Transverse colon (tissue), 4 donors: ENCODE results near the gene SPNS3. TPM values are rescaled to one million over a fixed set of nuclear protein-coding genes. Genes with fewer than 3 reads are reported as not detected.

ENCODE experiments used
- DNase-seq: peaks from one replicate; pipeline ENCODE4 v3.0.0-alpha.2; 2019
- H3K27ac ChIP-seq, 4 donors: fragments of 200-600 bp; sonication (generic); 2 replicates each; pipeline ENCODE4 v1.5.1; 2016 to 2018; ENCODE audit warnings: inconsistent platforms in 4 of 4
- H3K27me3 ChIP-seq: fragments of 200-600 bp; sonication (generic); 2 replicates; pipeline ENCODE4 v1.5.1; 2017; ENCODE audit warnings: inconsistent platforms
- H3K36me3 ChIP-seq, 4 donors: fragments of 200-600 bp; sonication (generic); 2 replicates each; pipeline ENCODE4 v1.5.1; 2017 to 2019; ENCODE audit warnings: inconsistent platforms in 4 of 4
- H3K4me1 ChIP-seq, 4 donors: fragments of 200-600 bp; sonication (generic); 2 replicates each; pipeline ENCODE4 v1.5.1; 2017 to 2020; ENCODE audit warnings: inconsistent platforms in 4 of 4
- H3K4me3 ChIP-seq, 4 donors: fragments of 200-600 bp; sonication (generic); 1 replicate in 1 of 4; 2 replicates in 3 of 4; pipeline versions ENCODE4 v1.5.1 to v1.6.1; 2017 to 2019; ENCODE audit warnings: inconsistent platforms in 4 of 4
- H3K9me3 ChIP-seq, 2 donors: fragments of 200-600 bp; sonication (generic); 2 replicates each; pipeline ENCODE4 v1.5.1; 2017 to 2019; ENCODE audit warnings: inconsistent platforms in 2 of 2
- EP300 ChIP-seq: sonication (generic); formaldehyde crosslinking; IDR thresholded peaks from one replicate; pipeline ENCODE4 v1.6.1; 2017; ENCODE audit warnings: antibody characterized with exemption, low read depth
- POLR2A ChIP-seq: fragments of 450-650 bp; IDR thresholded peaks from one replicate; pipeline ENCODE4 v1.6.1; 2016; ENCODE audit warnings: antibody characterized with exemption, mild to moderate bottlenecking, moderate library complexity
- POLR2AphosphoS5 ChIP-seq, 3 donors: sonication (generic); formaldehyde crosslinking; IDR thresholded peaks; one replicate each; pipeline ENCODE4 v1.6.1; 2016; ENCODE audit warnings: antibody characterized with exemption in 3 of 3
- WGBS, 2 donors: methylation state at CpG; one replicate each; pipeline ENCODE4 v1.1.5; 2018; ENCODE audit warnings: low coverage in 1 of 2; 5-methylcytosine and 5-hydroxymethylcytosine counted together
- in situ Hi-C, 4 donors: fragments of 200-750 bp; cut with MboI; loops; one replicate each; pipeline versions ENCODE4 v1.15.0 to v1.15.1; 2017; ENCODE audit warnings: low sequenced_read_pairs in 3 of 4, low pct_ligation_motif_present in 1 of 4, low pct_unique_long_range_greater_than_20kb in 1 of 4
- intact Hi-C: fragments of 100-400 bp; cut with DNase I; formaldehyde crosslinking; loops from one replicate; pipeline ENCODE4 v1.15.1; 2023; ENCODE audit warnings: low total_unique reads
- total RNA-seq, 4 donors: library from RNA; depleted of rRNA; stranded (reverse); fragments of >200 nt; gene quantifications; one replicate each; pipeline ENCODE4 v1.1.0, GENCODE V29; 2016
- TF ChIP-seq, protein P1 (sequence below), 5 experiments: fragments of 200-600 bp in 3 of 5; fragments of 450-650 bp in 2 of 5; sonication (generic) in 3 of 5; IDR thresholded peaks; 1 replicate in 2 of 5; 2 replicates in 3 of 5; pipeline ENCODE4 v1.5.1; 2016 to 2017; ENCODE audit warnings: antibody characterized with exemption in 5 of 5, inconsistent platforms in 3 of 5, mild to moderate bottlenecking in 2 of 5, moderate library complexity in 1 of 5

Gene SPNS3
- total RNA-seq, 4 donors from 2014 or later: not detected

DNA sequence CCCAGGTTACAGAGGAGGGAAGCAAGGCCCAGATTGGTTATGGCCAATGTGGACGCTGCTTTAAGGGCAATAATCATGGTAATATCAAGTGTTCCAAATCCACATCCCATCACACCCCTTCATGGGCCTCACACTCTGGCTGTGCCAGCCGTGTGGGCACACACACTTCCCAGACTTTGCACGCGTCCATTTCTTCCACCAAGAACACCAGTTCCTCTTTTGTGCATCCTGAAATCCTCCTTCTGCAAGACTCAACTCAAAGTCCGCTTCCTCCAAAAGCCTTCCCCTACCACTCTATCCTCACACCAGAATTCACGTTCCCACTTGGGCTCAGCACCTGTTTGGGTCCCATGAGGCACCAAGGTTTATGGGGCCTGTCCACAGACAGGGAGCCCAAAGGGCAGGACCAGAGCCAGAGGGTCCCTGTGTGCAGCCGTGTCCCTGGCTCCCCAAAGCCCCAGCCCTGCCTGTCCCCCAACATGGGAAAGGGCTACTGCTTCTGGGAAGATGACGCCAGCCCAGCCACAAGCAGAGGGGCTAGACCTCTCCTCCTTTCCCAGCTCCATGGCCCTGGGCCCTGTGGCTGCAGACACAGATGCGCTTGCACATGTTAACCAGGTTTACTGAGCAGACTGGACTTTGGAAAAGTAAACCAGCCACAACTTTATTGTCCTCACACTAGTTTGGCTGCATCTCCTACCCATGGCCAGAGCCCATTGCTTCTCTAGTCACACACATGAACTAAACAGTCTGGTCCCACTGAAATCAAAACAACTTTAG is 20.3 kb downstream of the SPNS3 start:
- intact Hi-C loops (no loop called here), in situ Hi-C loops (no loop called here)
- Histone ChIP-seq H3K9me3 (no peaks in the 10 kb centered on the region), H3K36me3 (no peaks in the 10 kb centered on the region), H3K27me3 (no peaks in the 10 kb centered on the region), H3K4me3 (no peak overlapping the region), H3K27ac (peak overlapping the region in 1 of 4 donors; percentile 35), H3K4me1 (peaks cover 0 to 11% (median 7%) of the 10 kb centered on the region in 4 donors)
- no peak for DNase-seq
- TF ChIP-seq, protein P1, sequence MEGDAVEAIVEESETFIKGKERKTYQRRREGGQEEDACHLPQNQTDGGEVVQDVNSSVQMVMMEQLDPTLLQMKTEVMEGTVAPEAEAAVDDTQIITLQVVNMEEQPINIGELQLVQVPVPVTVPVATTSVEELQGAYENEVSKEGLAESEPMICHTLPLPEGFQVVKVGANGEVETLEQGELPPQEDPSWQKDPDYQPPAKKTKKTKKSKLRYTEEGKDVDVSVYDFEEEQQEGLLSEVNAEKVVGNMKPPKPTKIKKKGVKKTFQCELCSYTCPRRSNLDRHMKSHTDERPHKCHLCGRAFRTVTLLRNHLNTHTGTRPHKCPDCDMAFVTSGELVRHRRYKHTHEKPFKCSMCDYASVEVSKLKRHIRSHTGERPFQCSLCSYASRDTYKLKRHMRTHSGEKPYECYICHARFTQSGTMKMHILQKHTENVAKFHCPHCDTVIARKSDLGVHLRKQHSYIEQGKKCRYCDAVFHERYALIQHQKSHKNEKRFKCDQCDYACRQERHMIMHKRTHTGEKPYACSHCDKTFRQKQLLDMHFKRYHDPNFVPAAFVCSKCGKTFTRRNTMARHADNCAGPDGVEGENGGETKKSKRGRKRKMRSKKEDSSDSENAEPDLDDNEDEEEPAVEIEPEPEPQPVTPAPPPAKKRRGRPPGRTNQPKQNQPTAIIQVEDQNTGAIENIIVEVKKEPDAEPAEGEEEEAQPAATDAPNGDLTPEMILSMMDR (IDR thresholded peaks at IDR 0.05): no peak
- TF ChIP-seq POLR2A (no peak), POLR2AphosphoS5 (IDR thresholded peaks at IDR 0.05) (no peak), EP300 (no peak)
- WGBS, 2 donors: 75% methylated on average over 9 of the region's 9 CpGs; no CpG with 5 or more reads in 1 of the 2 donors

DNA sequence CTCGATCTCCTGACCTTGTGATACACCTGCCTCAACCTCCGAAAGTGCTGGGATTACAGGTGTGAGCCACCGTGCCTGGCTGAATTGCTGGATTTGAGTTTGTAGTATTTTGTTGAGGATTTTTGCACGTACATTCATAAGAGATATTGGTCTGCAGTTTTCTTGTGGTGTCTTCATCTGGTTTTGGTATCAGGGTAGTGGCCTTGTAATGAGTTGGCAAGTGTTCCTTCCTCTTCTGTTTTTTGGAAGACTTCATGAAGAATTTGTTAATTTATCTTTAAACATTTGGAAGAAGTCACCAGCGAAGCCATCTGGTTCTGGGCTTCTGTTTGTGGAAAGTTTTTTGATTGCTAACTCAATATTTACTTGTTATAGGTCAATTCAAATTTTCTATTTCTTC is 26.9 kb downstream of the SPNS3 start:
- 66 to 75% methylated on average over 5 of the region's 5 CpGs for WGBS, 2 donors
- Histone ChIP-seq H3K4me1 (no peaks in the 10 kb centered on the region), H3K36me3 (no peaks in the 10 kb centered on the region), H3K4me3 (no peak overlapping the region), H3K9me3 (peaks cover 0 to 3% of the 10 kb centered on the region in 2 donors), H3K27me3 (no peaks in the 10 kb centered on the region), H3K27ac (no peak overlapping the region)
- TF ChIP-seq EP300: no peak
- TF ChIP-seq, protein P1 (IDR thresholded peaks at IDR 0.05): no peak
- TF ChIP-seq POLR2AphosphoS5 (IDR thresholded peaks at IDR 0.05): no peak
- TF ChIP-seq POLR2A: no peak
- DNase-seq: no peak
- intact Hi-C loops: no loop called here
- in situ Hi-C loops: no loop called here

DNA sequence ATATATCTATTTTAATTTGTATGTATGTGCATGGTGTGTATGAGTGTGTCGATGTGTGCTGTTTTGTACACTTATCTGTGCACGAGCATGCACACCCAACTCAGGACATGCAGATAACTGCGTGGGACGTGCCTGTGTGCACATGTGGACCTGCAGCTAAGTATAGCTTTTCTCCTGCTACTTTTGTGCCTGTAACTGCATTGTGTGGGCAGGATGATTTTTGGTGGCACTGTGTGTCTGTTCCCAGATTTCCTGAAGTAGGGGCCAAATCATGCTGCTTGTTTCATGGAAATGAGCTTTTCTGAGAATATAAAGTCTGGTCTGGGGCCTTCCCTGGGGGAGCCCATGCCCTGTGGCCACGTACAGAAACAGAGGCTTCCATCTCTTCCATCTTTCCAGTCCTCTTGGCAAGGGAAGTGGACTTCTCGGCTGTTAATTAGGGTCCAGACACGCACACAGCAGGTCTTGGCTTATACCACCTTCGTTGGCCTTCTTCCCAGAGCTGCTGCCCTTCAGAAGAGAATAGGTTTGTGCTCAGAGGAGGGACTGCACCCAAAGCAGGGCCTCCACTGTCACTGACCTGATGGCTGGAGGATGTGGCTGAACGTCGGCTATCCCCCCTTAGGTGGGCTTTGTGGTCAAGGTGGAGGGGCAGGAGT is 30.2 kb downstream of the SPNS3 start:
- TF ChIP-seq EP300 (no peak), POLR2AphosphoS5 (IDR thresholded peaks at IDR 0.05) (no peak), POLR2A (no peak)
- TF ChIP-seq, protein P1 (IDR thresholded peaks at IDR 0.05): no peak
- peaks cover 0 to 3% of the 10 kb centered on the region in 2 donors for H3K9me3 ChIP-seq
- no peak overlapping the region for H3K27ac ChIP-seq
- no peaks in the 10 kb centered on the region for H3K36me3 ChIP-seq
- H3K4me1 ChIP-seq: no peaks in the 10 kb centered on the region
- intact Hi-C loops: no loop called here
- no peaks in the 10 kb centered on the region for H3K27me3 ChIP-seq
- 79 to 80% methylated on average over 1 to 10 of the region's 10 CpGs for WGBS, 2 donors
- H3K4me3 ChIP-seq: no peak overlapping the region
- DNase-seq: no peak
- in situ Hi-C loops: no loop called here

DNA sequence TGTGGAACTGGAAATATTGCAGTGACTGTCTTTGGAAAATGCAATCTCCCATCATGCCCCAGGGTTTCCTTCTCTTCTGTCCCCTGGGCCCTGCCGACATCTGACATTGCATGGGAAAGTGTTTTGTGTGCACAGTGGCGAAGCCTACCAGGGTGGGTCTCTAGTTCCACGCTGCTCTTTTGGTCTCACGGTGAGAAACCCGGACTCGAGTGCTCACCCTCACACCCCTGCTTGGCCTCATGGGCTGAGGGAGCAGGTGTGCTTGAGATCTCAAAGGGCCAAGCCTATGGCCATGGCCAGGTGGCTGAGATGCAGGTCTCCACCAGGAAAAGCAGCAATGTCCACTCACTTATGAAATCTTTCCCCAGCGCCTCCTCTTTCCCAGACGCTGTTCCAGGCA is 32.0 kb downstream of the SPNS3 start:
- Histone ChIP-seq H3K27ac (no peak overlapping the region), H3K9me3 (no peaks in the 10 kb centered on the region), H3K4me3 (no peak overlapping the region), H3K36me3 (no peaks in the 10 kb centered on the region), H3K27me3 (no peaks in the 10 kb centered on the region), H3K4me1 (no peaks in the 10 kb centered on the region)
- DNase-seq: no peak
- TF ChIP-seq, protein P1 (IDR thresholded peaks at IDR 0.05): no peak
- no peak for TF ChIP-seq EP300
- 95 to 100% methylated on average over 2 to 8 of the region's 8 CpGs for WGBS, 2 donors
- intact Hi-C loops (loop anchor here (5.0 kb wide), 1 partner anchor 1468 kb away; no protein-coding TSS in a partner anchor), in situ Hi-C loops (no loop called here)
